Gastrocnemius medialis (tissue), 4 donors: ENCODE measurements around the gene DAD1.

Experiments
- POLR2A ChIP-seq, 2 donors: fragments of 450-650 bp; IDR thresholded peaks; one replicate each; pipeline ENCODE4 v1.6.1; 2017; ENCODE audit warnings: antibody characterized with exemption in 2 of 2, mild to moderate bottlenecking in 2 of 2, moderate library complexity in 2 of 2
- TF ChIP-seq, protein P1 (sequence below), 5 experiments: fragments of 450-650 bp in 3 of 5; fragments of 200-600 bp in 2 of 5; sonication (generic) in 2 of 5; IDR thresholded peaks in 4 of 5; conservative IDR thresholded peaks in 1 of 5; 1 replicate in 4 of 5; 2 replicates in 1 of 5; pipeline ENCODE4 v1.5.1; 2016 to 2019; ENCODE audit warnings: antibody characterized with exemption in 5 of 5, mild to moderate bottlenecking in 3 of 5, moderate library complexity in 3 of 5

DNA sequence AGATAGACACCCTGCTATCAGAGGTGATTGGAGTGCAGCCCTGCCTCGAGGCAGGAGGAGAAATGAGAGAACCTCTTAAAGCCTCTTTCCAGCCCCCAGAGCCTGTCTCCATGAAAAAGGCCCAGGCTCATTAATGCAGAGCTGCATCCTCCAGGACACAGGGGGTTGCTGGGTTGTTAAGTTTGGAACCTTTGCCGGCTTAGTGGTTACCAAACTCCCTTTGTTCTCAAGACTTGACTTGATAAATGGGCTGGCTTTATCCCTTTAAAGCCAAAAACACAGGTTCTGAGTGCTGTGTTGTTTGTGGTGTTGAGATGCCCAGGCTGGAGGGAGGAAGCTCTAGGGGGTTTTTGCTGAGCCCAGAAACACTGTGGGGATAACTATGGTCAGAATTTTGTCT, 71.0 kb downstream of the DAD1 start:
- TF ChIP-seq, protein P1, sequence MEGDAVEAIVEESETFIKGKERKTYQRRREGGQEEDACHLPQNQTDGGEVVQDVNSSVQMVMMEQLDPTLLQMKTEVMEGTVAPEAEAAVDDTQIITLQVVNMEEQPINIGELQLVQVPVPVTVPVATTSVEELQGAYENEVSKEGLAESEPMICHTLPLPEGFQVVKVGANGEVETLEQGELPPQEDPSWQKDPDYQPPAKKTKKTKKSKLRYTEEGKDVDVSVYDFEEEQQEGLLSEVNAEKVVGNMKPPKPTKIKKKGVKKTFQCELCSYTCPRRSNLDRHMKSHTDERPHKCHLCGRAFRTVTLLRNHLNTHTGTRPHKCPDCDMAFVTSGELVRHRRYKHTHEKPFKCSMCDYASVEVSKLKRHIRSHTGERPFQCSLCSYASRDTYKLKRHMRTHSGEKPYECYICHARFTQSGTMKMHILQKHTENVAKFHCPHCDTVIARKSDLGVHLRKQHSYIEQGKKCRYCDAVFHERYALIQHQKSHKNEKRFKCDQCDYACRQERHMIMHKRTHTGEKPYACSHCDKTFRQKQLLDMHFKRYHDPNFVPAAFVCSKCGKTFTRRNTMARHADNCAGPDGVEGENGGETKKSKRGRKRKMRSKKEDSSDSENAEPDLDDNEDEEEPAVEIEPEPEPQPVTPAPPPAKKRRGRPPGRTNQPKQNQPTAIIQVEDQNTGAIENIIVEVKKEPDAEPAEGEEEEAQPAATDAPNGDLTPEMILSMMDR (IDR thresholded peaks at IDR 0.05 in 4 of 5, conservative IDR thresholded peaks at IDR 0.05 in 1 of 5) = no peak
- TF ChIP-seq POLR2A (IDR thresholded peaks at IDR 0.05) = no peak
